NAMALWA (cell line): Measurements from ENCODE around the gene DNMT3L.

Source experiments
- DNase-seq: peaks from one replicate; pipeline ENCODE4 v3.0.0-alpha.2; 2015; ENCODE audit warnings: low spot score

Gene DNMT3L

GRCh38 chr21:44279354-44280260 is 17.9 kb upstream of the DNMT3L start:
- no peak for DNase-seq

GRCh38 chr21:44275041-44275440 is 13.3 kb upstream of the DNMT3L start:
- no peak for DNase-seq

GRCh38 chr21:44273046-44273445 is 11.3 kb upstream of the DNMT3L start:
- no peak for DNase-seq

DNA sequence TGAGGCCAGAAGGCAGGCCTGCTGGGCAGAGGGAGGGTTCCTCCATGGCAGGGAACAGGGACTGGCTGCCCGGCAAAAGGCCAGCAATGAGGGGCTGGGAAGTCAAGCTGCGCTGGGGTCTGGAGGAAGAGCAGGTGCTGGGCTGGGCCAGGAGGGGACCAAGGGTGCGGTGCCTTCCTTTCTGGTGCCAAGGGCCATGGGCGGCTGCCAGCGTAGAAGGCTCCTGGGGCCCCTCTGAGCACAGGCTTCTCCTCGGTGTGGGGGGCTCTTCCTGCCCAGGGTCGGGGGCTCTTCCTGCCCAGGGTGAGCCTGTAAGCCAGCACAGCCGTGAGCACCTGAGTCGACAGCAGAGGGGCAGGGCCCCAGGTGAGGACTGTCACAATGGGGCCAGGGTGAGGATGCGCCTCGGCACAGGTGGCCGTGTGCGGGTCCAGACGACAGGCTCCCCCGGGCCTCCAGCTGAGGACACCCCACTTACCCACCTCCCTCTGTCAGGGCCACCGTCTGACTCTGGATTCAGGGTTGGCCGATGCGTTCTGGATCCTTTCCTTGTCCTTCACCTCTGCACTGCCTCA is 10.7 kb upstream of the DNMT3L start:
- DNase-seq = no peak

DNA sequence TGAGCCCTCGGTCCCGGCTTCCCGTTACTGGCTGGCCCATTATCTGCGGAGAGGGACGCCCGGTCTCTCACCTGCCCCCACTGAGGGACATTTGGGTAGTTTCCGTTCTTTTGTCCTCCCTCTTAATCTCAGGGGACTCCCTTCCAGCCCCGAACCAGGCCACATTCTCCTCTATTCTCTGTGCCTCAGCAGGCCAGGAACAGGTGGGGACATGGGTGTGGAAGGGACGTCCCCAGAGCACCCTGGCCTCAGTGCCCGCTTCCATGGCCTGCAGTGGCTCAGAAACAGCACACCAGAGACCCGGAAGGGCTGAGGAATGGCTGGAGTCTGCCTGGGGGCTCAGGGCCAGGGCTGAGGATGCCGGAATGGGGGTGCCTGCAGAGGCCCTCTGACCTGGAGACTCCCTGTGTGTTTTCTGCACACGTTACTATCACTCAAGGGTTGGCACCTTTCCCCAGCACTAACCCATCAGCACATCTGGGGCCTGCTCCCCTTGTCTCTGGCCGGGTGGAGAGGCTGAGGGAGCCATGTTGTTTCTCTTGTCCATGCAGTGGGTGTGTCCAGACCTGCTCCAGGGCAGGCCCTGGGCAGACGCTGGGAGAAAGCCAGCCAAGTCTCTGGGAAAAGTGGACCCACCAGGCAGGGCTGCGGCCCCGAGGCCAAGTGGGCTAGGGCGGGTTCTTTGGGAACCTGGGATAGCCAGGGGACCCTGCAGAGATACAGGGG is 10.0 kb upstream of the DNMT3L start:
- DNase-seq = no peak

DNA sequence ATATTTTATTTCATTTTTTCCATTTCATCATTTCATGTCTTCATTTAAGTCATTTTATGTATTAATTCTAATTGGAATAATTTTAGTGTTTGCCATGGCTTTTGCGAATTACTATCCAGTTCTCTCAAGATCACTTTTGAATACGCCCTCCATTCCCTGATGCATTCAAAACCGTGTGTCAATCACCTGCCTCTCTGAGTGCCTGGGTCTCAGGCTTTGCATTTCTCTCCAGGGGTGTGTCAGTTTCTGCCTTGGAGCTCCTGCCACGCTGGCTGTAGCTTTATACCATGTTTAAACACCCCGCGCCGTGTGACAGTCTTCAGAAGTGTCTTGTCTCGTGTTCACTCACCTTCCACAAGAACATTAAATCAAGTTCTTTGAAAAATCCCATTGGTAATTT is 7.4 kb upstream of the DNMT3L start:
- no peak for DNase-seq

DNA sequence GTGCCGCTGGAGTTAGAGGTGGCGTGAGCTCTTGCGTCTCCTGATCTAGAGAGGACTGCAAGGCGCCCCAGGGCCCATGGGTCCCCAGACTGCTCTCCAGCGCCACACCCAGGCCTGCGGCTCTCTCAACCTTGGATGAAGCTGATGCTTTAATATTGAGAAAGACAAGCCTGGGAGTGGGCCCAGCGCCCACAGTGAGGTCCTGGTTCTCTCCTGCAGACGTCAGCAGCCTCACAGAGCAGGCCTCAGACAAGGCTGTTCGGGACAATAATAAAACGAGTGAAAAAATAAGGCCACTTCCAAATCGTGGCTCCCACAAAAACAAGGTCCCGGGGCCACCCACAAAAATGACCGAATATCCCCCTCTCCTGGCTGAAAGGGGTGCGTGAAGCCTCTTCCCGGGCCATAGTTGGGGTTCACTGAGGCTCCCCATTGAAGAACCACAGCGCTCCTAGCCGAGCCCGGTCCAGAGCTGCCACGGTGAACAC is 6.0 kb upstream of the DNMT3L start:
- DNase-seq = peak; percentile 32

DNA sequence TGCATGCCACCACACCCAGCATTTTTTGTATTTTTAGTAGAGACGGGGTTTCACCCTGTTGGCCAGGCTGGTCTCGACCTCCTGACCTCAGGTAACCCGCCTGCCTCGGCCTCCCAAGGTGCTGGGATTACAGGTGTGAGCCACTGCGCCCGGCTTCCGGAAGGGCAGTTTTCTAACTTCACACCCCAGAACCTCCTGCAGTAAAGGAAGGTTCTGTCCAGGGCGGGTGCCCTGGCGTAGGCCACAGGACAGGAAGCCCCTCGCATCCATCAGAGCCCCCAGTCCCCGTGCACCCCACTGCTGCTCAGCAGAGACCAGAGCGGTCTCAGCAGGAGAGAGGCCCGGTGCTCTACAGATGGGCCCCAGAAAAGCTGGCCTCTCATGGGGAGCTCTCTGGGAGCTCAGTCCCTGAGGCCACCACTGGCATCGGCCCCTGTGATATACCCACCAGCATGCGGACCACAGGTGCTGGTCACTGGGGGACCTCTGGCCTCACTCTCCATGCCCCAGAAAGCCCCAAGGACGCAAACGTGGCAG is 4.1 kb upstream of the DNMT3L start:
- DNase-seq = no peak

DNA sequence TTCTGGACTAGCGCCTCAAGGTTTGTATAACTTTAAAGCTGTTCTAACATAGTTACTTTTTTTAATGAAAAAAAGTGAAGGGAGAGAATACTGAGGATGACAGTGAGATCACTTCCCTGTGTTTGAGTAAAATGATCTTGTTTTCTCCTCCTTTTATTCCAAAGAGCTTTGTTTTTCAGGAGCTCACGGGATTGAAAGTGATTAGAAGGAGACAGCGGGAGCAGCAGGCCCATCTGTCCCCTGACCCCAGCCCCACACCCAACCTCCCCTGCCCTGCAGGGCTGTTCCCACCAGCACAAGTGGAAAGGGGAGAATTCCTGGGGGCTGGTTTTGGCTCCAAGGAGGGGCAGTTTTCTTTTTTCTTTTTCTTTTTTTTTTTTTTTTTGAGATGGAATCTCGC is 2.1 kb upstream of the DNMT3L start:
- no peak for DNase-seq

- DNase-seq = no peak
Observed at GRCh38 chr21:44263221-44263760, 1.6 kb upstream of the DNMT3L start.

- DNase-seq = no peak
Observed at GRCh38 chr21:44262338-44263056, 800 bp upstream of the DNMT3L start.

DNA sequence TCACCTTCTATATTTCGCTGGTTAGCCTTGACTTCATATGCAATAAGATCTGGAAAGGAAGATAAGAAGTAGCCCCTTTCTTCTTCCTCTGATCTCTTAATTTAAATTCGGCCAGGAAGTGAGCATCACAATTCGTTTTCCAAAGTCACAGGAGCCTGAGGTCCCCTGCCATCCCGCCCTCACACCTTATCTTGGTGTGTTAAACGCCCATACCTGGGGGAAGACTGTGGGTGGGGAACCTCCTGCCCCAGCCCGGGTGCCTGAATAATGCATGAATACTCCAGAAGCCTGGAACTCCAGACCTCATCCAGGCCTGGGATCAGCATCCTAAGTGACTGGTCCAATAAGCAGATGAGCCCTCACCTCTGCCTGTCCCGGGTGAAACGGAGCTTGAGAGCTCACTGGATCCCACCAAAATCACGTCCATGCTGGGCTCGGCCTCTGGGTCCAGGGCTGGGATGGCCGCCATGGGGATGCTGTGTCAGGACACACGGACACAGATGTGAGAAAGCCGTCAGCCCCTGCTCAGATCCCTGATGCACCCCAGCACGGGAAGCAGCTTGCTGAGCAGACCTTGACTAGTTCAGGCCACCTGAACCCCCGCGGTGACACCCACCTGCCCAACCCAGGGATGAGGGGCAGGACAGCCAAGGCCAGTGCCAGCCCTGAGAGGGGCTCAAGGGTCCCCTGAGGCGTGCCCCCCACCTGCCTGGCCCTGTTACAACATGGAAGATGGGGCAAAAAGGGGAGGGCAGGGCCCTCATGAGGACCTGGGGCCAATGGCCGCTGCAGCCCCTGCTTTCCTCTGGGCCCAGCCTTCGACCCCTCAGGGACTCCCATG is 686 bp downstream of the DNMT3L start:
- DNase-seq = no peak

DNA sequence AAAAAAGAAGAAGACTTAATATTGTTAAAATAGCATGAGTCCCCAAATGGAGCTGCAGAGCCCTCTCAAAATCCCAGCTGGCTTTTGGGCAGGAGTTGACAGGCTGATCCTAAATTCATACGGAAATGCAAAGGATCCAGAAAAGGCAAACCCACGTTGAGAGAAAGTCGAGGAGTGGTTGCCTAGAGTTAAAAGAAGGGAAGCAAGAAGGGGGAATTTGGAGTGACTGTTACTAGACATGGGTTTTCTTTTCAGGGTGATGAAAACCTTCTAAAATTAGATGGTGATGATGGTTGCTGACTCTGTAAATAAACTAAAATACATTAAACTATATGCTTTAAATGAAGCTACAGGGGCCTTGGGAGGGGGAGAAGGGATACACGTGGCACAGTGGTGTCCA is 1.6 kb downstream of the DNMT3L start:
- DNase-seq = no peak

GRCh38 chr21:44259082-44259705 is 2.5 kb downstream of the DNMT3L start:
- DNase-seq = no peak

GRCh38 chr21:44258056-44258725 is 3.5 kb downstream of the DNMT3L start:
- no peak for DNase-seq

- DNase-seq = no peak
Observed at GRCh38 chr21:44255511-44255981, 6.2 kb downstream of the DNMT3L start.

- DNase-seq = no peak
Observed at GRCh38 chr21:44253832-44254710, 7.6 kb downstream of the DNMT3L start.
